ENCODE results near the gene SELE.
"Not testable (repeated sequence)": the region's sequence is repeated elsewhere in the genome, so short reads cannot be mapped to it uniquely, and the experiment has no call there.

The SELE gene

GRCh38 chr1:169715100-169715499, 18.8 kb downstream of the SELE start:
- not testable (repeated sequence) for DNase-seq

GRCh38 chr1:169713090-169713489, 20.8 kb downstream of the SELE start:
- DNase-seq, result not testable (repeated sequence)

GRCh38 chr1:169712309-169712631, 21.6 kb downstream of the SELE start:
- DNase-seq, result no peak

GRCh38 chr1:169711469-169712308, 22.2 kb downstream of the SELE start, which contains the start of gene SELL:
Gene SELL (minus strand): TSS chr1:169711620. CDS start chr1:169711498, 122 bp downstream.
- peak; percentile 9 for DNase-seq

- DNase-seq, result no peak
Observed at GRCh38 chr1:169708647-169709046, 25.2 kb downstream of the SELE start.

GRCh38 chr1:169707912-169708604, 25.8 kb downstream of the SELE start:
- no peak for DNase-seq

GRCh38 chr1:169704797-169705196, 29.1 kb downstream of the SELE start:
- DNase-seq, result no peak

- DNase-seq, result no peak
Observed at GRCh38 chr1:169701261-169702005, 32.4 kb downstream of the SELE start.

GRCh38 chr1:169699707-169700106, 34.2 kb downstream of the SELE start:
- DNase-seq, result no peak

- no peak for DNase-seq
Observed at GRCh38 chr1:169698976-169699375, 34.9 kb downstream of the SELE start.

- DNase-seq, result no peak
Observed at GRCh38 chr1:169697755-169698154, 36.1 kb downstream of the SELE start.

- DNase-seq, result no peak
Observed at GRCh38 chr1:169696273-169697100, 37.4 kb downstream of the SELE start.

GRCh38 chr1:169694304-169695075, 39.4 kb downstream of the SELE start:
- DNase-seq, result no peak

- DNase-seq, result no peak
Observed at GRCh38 chr1:169692756-169693460, 41.0 kb downstream of the SELE start.

- DNase-seq, result no peak
Observed at GRCh38 chr1:169690489-169690888, 43.4 kb downstream of the SELE start.

GRCh38 chr1:169689395-169689794, 44.5 kb downstream of the SELE start:
- DNase-seq, result no peak

GRCh38 chr1:169688377-169688776, 45.5 kb downstream of the SELE start:
- not testable (repeated sequence) for DNase-seq

GRCh38 chr1:169683661-169684060, 50.2 kb downstream of the SELE start:
- no peak for DNase-seq

- not testable (repeated sequence) for DNase-seq
Observed at GRCh38 chr1:169683168-169683567, 50.7 kb downstream of the SELE start.

- DNase-seq, result no peak
Observed at GRCh38 chr1:169682071-169682470, 51.8 kb downstream of the SELE start.

- no peak for DNase-seq
Observed at GRCh38 chr1:169681140-169681539, 52.7 kb downstream of the SELE start.

Measured in DMS 273 treated with DMSO at 0.1 percent for 48 hours (cell line).